Activated CD8-positive, alpha-beta memory T cell treated with anti-CD3 and anti-CD28 coated beads, Interleukin-2, amount 50 U/mL, for 1 hour (primary cell): Measurements from ENCODE around the gene PAFAH1B1.
"Not testable (repeated sequence)": the region's sequence is repeated elsewhere in the genome, so short reads cannot be mapped to it uniquely, and the experiment has no call there.

Experiments
- DNase-seq: peaks from one replicate; pipeline ENCODE4 v3.0.0-alpha.2; 2020; ENCODE audit errors: extremely low read depth

PAFAH1B1 gene

GRCh38 chr17:2592971-2593820 lies at the start of gene PAFAH1B1:
TSS of gene PAFAH1B1 (plus strand) at chr17:2593654. CDS start at chr17:2638289, 44,635 bp downstream.
- peak; percentile 73 for DNase-seq

DNA sequence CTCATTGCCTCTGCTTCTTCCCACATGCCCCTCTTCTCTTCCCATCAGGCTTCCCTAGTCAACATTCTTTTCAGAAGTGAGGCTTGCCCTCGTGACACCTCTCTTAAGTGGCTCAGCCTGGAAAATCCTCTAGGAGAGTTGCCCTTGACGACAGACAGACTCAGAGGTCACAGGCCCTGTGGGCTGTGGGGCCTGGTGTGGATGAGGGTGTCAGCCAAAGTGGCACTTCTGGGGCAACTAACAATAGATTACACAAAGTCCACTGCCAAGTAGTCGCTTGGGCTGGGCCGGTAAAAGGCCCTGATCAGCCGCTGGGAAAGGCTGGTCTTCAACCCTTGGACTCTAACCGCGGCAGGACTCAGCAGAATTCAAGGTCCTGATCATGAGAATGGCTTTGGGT lies 48.1 kb upstream of the PAFAH1B1 start:
- DNase-seq, result no peak

DNA sequence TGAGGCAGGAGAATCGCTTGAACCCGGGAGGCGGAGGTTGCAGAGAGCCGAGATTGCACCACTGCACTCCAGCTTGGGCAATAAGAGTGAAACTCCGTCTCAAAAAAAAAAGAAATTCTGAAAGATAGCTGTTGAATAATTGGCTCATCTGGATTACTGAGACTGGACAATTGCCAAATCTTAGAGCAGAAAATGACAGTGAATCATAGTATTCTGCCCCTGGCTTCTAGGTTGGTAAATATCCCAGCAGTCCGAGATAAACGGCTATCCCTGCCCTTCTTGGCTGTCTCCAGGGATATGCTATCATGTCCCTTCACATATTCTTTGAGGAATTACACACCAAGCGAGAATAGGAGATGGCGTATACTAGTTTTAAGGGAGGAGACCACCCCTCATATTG lies 46.3 kb upstream of the PAFAH1B1 start:
- DNase-seq, result no peak

DNA sequence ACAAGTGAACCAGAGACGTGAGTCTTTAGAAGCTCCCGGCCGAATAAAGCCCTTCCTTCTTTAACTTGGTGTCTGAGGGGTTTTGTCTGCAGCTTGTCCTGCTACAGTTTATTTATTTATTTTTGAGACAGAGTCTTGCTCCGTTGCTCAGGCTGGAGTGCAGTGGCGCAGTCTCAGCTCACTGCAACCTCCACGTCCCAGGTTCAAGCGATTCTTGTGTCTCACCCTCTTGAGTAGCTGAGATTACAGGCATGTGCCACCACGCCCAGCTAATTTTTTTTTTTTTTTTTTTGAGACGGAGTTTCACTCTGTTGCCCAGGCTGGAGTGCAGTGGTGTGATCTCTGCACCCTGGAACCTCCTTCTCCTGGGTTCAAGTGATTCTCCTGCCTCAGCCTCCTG lies 45.4 kb upstream of the PAFAH1B1 start:
- not testable (repeated sequence) for DNase-seq

GRCh38 chr17:2549392-2550211 lies 43.9 kb upstream of the PAFAH1B1 start:
- no peak for DNase-seq

DNA sequence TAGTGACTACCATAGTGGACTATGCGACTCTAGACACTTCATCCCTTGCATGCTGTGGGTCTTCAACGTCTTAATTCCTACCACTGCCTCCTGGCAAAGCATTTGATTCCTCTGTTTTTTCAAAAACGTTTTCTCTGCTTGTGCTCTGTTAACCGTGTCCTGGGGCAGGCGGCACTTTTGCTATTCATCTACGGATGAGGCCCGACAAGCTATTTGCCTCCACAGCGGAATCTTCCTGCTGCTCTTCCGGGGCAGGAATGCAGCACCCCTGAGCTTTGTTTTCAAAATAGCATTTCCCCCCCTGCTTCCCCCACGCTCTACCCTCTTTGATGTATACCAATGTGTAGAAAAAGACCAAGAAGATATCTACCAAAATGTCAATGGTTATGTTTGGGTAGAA lies 42.0 kb upstream of the PAFAH1B1 start:
- no peak for DNase-seq

DNA sequence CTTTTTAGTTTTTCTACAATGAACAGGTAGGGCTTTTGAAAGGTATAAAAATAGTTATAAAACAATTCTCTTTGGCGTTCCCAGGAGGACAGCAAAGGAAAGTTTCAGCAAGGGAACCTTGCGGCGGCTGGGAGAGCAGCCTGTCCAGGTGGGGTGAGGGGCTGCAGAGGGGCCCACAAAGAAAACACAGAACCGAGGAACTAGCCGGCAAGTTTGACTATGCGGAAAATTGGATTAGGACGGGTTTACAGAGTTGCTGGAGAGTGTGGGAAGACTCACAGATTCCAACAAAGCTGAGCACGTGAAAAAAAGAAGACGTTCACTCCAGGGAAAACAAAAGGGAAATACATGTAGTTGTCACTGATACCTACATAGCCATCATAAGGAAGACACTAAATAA lies 41.5 kb upstream of the PAFAH1B1 start:
- no peak for DNase-seq

DNA sequence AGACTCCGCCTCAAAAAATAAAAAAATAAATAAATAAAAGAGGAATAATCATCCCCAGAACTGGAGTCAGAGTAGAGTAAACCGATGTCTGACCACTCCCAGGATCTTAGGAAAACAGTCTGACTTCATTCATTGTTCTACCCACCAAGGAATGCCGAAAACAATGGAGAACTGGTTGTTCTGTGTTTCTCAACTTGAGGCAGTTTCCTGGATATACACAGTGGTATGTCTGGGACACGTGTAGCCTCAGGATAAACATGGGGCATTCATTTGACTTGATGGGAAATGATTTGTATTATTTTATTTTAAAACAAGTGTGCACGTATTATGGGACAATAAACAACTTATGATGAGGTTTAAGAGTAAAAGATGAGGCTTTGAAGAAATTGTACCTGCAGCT lies 32.8 kb upstream of the PAFAH1B1 start:
- no peak for DNase-seq

DNA sequence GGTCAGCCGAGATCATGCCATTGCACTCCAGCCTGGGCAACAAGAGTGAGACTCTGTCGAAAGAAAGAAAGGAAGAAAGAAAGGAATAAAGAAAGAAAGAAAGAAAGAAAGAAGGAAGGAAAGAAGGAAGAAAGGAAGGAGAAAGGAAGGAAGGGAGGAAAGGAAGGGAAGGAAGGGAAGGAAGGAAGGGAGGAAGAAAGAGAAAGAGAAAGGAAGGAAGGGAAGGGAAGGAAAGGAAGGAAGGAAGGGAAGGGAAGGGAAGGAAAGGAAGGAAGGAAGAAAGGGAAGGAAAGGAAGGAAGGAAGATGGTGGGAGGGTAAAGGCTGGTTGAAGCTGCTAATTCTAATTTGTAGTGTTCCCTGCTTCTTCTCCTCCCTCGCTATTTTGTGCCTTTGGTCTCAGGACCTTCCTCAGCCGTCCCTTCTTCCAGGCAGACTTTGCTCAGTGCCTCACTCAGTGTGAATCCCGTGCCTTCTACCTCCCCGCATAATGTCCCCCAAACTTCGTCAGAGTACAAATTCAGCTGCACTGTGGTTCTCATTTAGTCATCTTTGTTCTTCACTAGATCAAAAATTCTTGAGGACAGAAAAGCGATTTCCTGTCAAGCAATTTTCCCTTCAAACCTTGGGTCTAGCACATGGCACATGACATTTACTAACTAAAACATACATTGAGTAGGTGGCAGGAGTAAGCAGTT lies 31.1 kb upstream of the PAFAH1B1 start:
- no peak for DNase-seq

DNA sequence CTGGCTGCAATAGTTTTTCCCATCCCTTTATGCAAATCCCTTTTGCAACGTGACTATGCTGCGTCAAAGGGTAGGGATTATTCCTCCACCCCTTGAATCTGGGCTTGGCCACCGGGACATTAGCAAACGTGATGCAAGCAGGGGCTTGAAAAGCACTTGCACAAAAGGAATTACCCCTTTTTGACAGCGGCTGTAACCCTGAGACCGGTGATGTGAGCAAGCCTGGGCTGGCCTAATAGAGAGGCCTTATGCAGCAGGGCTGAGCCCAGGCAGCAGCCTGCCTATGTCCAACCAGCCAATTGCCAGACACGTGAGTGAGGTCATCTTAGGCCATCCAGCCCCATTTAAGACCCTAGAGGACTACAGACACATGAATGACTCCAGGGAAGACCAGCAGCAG lies 30.4 kb upstream of the PAFAH1B1 start:
- DNase-seq, result no peak

GRCh38 chr17:2563543-2563942 lies 29.9 kb upstream of the PAFAH1B1 start:
- no peak for DNase-seq

GRCh38 chr17:2564877-2565276 lies 28.6 kb upstream of the PAFAH1B1 start:
- no peak for DNase-seq

- DNase-seq, result no peak
Measured at GRCh38 chr17:2566056-2566455, 27.4 kb upstream of the PAFAH1B1 start.

DNA sequence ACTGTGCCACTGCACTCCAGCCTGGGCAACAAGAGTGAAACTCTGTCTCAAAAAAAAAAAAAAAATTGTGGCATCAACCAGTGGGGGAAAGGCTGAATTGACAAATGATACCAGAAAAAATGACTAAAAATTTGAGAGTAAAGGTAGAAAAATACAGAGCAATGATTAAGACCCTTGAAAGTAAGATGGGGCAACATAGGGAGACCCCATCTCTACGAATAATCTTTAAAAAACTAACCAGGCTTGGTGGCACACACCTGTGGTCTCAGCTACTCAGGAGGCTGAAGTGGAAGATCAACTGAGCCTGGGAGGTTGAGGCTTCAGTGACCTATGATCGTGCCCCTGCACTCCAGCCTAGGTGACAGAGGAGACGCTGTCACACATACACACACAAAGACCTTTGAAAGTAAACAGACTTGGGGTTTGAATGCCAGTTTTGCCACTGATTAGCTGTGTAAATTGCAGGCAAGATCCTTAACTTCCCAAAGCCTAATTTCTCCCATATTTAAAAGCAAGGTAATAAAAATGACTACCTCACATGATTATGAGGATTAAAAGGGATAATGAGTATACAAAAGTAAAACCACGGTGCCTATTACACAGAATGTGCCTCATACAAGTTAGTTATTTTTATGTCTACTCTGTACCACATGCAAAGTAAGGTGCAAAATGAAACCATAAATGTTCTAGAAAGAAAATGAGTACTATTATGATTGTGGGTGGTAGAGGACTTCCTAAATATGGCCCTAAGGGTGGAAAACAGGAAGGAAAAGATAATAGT lies 21.7 kb upstream of the PAFAH1B1 start:
- DNase-seq, result no peak

DNA sequence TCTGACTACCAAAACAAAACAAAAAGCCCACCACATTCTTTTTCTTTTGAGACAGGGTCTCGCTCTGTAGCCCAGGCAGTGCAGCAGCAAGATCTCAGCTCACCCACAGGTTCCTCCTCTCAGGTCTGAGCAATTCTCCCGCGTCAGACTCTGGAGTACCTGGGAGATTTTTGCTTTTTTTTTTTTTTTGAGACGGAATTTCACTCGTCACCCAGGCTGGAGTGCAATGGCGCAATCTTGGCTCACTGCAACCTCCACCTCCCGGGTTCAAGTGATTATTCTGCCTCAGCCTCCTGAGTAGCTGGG lies 21.2 kb upstream of the PAFAH1B1 start:
- DNase-seq, result not testable (repeated sequence)

- no peak for DNase-seq
Measured at GRCh38 chr17:2580151-2580550, 13.3 kb upstream of the PAFAH1B1 start.

DNA sequence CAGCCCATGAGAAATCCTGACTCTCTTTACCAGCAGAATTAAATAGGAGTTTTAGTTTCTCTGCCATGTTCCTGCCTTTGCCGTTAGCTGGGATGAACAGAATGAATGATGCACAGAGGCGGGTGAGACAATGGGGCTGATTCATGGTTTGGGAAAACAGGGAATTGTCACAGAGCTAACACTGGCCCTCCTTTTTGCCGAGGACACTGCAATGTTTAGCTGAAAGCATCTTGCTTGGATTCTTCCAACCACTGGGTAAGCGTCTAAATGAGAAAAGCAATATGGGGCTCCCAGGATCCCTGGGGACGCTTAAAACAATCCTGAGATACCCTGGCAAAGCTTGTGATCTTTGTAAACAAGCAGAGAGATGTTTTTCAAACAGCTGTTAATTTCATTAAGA lies 12.8 kb upstream of the PAFAH1B1 start:
- no peak for DNase-seq

GRCh38 chr17:2582493-2582892 lies 11.0 kb upstream of the PAFAH1B1 start:
- no peak for DNase-seq

GRCh38 chr17:2591040-2591640 lies 2.3 kb upstream of the PAFAH1B1 start:
- no peak for DNase-seq

DNA sequence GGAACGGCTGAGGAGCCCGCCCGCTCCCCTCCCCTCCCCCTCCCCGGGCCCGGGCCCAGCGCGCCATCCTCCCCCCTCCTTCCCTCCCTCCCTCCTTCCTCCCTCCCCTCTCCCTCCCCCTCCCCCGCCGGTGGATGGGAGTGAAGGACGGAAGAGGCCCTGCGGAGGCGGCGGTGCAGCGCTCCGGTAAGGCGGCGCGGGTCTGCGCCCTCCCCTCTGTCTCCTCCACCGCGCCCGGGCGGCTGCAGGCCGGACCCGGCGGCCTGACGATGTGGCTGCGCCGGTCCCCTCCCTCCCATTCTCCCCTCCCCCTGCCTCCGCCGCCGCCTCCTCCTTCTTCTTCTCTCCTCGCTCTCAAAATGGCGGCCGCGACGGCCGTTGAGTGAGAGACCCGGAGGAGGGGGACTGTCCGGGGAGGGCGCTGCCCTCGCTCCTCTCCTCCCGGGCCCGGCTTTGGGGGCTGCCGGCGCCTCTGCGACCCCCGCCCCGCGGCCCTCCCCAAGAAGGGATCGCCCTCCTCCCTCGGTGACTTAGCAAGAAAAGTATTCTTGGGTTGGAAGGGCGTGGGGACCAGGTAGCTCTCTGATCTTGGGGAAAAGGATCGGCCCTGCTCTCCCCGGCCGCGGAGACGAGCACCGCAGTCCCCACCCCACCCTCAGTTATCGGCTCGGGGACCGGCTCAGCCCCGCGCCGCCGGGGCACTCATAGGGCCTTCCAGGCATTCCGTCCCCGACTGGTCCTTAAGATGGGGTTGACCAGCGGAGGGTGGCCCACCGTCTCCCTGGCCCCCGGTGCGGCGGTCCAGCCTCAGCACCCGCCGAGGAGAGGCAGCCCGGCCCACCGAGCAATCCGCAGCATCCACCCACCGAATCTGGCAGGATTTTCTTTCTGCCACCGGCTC lies 617 bp downstream of the PAFAH1B1 start:
- DNase-seq, result peak; percentile 40
